GM21390 (cell line): ENCODE data around the gene KRT40.

Source experiments
- ATAC-seq: cut with Tn5 transposase; IDR thresholded peaks from one replicate; pipeline ENCODE4 v1.9.1; 2021; ENCODE audit not compliant: unreplicated experiment

KRT40 gene

DNA sequence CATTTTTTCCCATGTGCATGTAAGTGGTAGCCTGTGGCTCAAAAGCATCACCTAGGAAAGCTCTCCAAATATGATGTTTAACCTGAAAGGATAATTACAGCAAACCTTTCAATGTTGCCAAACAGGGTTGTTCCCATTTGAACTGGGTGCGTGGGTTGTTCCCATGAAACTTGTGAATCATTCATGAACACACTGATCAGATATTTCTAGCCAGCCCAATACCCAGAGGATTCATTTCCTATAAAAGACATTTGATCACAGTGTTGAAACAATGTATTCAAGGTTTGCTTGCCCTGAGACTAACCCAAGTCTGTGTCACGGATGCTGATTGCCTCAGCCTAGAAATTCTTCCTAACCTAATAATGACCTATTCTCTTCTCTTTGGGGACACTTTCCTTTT lies 30.2 kb downstream of the KRT40 start:
- no peak for ATAC-seq

DNA sequence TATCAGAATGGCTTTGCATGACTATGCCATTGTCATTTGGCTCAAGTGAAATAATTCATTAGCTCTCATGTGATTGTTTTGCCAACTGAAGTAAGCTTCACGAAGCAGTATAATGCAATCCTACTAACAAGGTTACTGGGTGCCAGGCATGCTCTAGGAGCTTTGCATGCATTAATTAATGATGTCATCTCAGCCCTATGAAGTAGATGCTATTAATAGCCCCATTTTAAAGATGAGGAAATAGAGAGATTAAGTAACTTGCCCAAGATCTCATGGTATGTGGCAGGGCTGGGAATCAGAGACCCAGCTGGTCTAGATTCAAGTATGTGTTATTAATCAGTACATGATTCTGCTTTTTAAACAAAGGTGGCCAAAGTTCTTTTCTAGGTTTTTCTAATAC lies 31.5 kb downstream of the KRT40 start:
- ATAC-seq = no peak

- ATAC-seq = no peak
Measured at GRCh38 chr17:40952154-40952553, 32.0 kb downstream of the KRT40 start.

DNA sequence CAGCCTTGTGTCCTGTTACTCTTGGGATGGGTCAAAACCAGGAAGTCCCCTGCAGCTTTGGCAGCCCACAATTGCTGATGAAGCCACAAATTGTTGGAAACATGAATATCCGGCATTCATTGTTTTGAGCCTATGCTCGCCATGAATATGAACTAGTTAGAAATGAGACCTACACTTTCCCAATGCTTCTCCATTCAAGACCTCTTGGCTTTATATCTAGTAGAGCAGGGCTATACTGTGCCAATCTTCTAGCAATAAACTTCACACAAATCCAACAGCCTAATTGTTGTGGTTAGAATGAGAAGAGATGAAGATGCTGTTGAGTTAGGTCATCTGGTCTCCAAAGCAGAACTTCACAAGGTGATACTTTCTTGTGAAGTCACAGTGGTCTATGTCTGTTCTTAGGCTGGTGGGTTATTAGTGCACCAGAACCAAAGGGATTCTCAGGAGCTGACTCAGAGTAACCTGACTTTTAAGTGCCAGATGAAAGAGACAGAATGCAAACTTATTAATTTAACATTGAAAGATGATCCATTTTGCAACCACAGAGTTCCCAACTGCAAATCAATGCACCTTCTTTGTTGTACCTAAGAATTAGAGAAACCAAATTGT lies 33.0 kb downstream of the KRT40 start:
- ATAC-seq = no peak

DNA sequence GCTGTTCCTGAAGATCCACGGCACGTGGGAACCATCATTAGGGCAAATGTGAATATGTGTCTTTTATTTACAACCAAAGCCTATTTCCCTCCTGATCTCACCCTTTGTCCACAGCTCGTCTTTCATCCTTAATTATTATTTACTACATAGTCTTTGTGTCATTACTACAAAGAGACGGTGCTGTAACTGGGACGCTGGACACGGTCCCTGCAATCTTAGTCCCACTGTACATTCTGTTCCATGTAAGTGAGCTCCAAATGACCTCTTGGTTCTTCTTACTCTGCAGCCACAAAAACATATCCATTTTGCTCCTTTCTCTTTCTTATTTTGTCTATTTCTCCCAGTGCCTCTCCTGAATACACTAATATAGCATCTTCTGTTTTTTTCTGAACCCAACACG lies 34.0 kb downstream of the KRT40 start:
- no peak for ATAC-seq

DNA sequence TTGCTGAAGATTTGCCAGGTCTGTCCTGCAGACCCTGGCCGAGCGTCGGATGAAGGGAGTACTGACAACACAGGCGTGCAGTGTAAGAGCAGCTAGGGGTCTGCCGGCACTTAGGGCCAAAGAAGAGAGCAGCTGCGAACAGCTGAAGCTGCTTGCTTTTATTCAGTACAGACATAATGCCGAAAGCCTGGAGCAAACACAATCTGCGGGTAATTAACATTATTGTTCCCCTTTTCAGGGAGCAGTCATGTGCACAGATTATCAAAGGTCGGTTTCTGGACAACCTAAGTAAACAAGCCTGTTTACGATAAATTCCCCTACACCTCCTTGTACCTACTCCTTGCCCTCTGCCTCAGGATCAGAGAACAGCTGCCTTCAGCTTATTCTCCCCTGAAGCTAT lies 34.7 kb downstream of the KRT40 start:
- no peak for ATAC-seq

DNA sequence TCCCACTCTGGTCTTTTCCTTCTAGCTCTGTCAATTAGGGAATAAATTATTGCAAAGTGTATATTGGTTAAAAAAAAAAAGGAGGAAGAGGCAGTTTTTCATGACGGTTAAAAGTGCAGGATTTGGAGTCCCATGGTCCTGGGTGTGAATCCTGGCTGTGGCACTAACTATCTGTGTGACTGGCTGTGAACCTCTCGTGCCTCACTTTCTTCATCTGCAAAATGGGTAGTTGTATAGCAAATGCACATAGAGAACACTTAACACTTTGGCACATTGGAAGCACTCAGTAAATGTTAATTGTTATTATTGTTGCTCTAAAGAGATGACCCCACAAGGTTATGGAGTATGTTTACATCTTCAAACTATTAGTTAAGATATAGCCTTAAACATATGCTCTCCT lies 36.2 kb downstream of the KRT40 start:
- ATAC-seq = no peak

- ATAC-seq = no peak
Measured at GRCh38 chr17:40945414-40945813, 38.7 kb downstream of the KRT40 start.

DNA sequence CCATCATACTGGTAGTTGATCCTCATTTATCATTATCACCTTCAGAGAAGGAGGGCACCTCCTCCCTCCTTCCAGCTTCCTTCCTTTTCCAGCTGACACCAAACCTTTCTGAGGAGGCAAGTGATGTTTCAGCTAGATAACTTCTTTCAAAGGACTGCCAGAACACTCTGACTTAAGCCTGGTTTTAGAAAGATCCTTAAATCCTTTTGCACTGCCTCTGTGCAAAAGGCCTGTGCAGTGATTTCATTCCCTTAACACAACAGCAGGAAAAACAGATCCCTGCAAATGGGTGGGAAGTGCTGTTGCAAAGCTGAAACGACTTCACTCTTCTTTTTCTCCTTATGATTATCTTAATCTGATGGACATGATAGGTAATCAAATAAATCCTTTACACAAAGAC lies 39.6 kb downstream of the KRT40 start:
- no peak for ATAC-seq

GRCh38 chr17:40942553-40942952 lies 41.6 kb downstream of the KRT40 start:
- no peak for ATAC-seq

DNA sequence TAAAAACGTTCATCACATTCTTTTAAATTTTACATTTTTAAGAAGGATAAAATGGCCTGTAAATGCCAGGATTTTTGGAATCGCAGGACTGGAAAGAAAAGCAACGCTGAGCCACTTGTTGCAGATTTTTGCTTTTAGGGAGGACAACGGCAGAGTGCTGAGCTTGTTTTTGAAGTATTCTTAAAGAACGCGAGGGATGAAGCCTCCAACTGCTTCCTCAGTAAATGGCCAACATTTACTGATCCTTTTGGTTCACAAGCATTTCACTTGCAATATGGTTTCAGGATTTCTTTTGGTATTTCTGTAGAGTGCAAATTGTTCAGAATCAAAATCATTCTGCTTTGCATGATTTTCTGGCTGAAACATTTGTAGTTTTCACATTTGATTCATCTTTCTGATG lies 43.9 kb downstream of the KRT40 start:
- ATAC-seq = no peak

GRCh38 chr17:40938981-40939380 lies 45.1 kb downstream of the KRT40 start:
- ATAC-seq = no peak

DNA sequence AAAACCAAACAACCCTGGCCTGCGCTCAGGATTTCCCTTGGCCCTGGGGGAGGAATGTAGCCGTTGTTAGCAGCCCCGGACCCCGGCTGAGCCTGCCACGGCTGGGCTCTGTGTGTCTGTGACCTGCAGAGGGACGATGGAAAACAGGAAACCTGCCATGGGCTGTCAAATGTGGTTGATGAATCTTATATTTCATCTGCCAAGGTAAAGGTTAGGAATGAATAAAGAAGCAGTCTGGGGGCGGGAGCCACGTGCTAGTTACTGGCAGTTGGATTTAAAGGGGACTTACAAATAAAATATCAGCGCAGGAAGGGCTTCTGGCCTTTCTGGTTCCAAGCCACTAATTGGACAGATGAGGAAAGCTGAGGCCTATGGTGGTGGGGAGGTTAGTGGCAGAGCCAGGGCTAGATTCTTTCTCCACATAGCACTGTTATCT lies 46.7 kb downstream of the KRT40 start, which contains the start of gene KRT23:
KRT23 (minus strand) TSS at position 263 of the 436 bp plus-strand sequence. CDS start 1,043 bp downstream, outside the sequence.
- no peak for ATAC-seq

DNA sequence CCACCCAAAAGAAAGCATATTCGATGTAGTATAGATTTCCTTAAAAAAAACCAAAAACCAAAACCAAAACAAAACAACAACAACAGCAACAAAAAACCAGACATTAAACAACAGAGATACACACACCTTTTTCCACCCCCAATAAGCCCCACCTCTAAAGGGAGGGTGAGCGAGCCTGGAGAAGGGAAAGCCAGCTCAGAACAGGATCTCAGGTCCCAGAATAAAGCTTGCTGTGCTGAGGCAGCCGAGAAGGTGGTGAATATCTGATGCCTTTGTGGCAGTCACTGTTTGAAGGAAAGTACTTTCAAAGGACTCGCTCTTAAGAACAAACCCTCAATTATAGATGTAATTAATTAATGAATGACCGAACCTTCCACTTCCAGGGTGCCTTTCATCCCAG lies 47.1 kb downstream of the KRT40 start:
- ATAC-seq = no peak

DNA sequence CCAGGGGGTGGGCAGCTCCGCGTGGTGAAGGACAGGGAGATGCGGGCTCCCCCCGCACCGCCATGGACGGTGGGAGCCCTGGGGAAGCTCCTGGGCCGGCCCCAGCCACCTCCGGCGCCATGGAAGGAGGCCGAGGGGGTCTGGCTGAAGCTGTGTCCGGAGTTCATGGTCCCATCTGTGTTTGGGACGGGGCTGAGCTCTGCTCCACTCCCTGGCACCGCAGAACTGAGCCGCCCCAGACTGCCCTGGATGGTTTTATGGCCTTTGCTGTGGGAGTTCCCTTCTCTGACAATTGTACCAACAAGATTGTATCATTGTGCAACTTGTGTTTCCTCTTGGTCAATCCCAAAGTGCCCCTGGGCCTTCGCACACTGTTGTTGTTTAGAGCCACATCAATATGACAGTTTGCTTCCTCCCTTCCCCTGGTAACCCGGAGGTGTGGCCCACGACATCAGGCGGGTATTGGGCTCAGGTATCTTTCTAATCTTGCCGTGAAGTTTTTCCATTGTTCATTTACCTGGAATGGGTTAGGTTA lies 47.6 kb downstream of the KRT40 start:
- ATAC-seq = no peak

GRCh38 chr17:40935624-40936023 lies 48.5 kb downstream of the KRT40 start:
- no peak for ATAC-seq

DNA sequence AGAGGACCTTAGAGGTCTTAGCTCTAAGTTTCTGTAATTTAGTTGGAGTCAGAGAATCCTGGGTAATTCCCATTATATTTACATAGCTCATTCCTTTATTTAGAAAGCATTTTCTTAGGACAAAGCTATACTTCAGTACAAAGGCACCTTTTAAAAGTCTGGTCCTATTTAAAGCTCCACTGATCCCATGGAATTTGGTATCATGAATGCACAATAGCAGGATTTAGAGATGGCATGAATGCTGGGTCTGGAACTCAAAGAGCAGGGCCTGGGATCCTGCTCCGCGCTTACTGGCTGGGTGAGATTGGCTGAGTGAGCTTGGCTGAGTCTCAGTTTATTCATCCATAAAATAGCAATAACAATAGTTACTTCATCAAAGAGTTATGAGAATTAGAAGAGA lies 51.5 kb downstream of the KRT40 start:
- no peak for ATAC-seq

DNA sequence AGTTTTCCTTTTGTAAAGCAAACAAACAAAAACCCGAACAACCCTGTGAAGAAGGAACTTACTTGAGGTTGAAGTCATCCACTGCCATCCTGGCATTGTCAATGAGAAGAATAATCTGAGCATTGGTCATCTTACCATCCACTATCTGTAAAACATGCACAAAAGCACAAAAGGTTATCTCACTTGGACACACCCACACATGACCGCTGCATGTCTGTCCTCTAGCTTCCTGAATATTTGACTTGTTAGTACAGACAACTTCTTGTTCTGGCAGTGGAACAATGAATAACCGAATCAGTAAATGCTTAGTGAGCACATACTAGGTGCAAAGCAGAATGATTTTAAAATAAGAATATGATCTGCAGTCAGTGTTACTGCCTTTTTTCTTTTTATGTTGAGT lies 52.8 kb downstream of the KRT40 start:
- no peak for ATAC-seq
